ENCODE results near the gene GBP4.
A peak's percentile ranks its signal among the peaks of the same experiment; 100 is the strongest.

GBP4 gene

DNA sequence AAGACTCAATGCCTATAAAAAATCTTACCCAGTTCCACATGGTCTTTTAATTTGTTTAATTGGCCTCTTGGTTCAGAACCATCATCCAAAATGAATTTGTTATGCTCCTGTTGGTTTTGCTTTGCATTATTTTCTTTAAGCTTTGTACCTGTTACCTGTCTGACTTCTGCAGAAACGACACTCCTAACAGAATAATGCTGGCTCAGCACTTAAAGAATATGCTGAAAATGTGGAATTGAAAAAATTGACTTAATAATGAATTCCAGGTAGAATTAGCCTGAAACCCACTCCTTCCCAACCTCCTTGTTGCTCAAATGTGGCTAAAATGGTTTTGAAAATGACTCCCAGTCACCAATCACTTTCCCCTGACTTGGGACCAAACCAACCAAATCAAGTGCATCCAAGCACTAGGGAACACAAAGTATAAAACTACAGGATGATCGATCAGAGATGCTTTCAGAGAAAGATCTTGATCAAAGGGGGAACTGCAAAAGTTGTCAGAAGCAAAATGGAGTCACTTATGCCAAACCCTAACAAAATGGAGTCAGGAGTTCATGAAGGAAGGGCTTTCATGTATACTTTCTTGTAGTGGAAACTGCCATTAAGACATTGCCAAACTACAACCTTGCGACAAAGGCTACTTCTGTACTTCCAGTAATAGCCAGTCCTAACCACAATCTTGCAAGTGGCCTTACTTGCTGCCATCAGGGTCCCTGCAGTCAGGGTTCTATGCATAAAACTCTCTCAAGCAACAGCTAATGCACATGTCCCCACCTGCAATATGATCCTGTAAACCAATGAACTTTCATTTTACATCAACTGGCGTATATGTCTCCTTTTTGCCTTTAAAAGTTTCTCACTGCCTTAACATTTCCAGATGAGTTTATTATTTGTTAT, 28.3 kb downstream of the GBP4 start:
- TF ChIP-seq, protein P1, sequence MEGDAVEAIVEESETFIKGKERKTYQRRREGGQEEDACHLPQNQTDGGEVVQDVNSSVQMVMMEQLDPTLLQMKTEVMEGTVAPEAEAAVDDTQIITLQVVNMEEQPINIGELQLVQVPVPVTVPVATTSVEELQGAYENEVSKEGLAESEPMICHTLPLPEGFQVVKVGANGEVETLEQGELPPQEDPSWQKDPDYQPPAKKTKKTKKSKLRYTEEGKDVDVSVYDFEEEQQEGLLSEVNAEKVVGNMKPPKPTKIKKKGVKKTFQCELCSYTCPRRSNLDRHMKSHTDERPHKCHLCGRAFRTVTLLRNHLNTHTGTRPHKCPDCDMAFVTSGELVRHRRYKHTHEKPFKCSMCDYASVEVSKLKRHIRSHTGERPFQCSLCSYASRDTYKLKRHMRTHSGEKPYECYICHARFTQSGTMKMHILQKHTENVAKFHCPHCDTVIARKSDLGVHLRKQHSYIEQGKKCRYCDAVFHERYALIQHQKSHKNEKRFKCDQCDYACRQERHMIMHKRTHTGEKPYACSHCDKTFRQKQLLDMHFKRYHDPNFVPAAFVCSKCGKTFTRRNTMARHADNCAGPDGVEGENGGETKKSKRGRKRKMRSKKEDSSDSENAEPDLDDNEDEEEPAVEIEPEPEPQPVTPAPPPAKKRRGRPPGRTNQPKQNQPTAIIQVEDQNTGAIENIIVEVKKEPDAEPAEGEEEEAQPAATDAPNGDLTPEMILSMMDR (IDR thresholded peaks at IDR 0.05; ENCODE audit: low read depth, low read length): no peak
- no peak for DNase-seq (ENCODE audit: extremely low read depth, low read depth)

DNA sequence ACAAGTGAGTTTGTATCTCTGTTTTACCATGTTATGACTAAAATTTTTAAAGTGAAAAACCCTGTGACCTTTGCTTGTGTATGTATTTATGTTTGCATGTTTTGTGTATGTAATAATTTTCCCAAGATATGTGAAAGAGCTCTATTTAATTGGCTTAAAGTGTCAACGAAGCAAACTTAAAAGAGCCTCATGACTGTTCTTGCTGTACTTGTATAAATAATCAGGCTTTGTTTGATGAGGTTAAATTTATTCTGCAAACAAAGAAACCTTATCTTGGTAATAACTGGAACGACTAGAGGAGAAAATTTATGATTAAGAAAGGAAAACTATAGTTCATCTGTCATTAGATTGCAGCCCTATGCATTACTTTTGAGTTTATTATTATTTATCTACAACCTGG, 29.6 kb downstream of the GBP4 start:
- TF ChIP-seq, protein P1 (IDR thresholded peaks at IDR 0.05; ENCODE audit: low read depth, low read length): no peak
- no peak for DNase-seq (ENCODE audit: extremely low read depth, low read depth)

DNA sequence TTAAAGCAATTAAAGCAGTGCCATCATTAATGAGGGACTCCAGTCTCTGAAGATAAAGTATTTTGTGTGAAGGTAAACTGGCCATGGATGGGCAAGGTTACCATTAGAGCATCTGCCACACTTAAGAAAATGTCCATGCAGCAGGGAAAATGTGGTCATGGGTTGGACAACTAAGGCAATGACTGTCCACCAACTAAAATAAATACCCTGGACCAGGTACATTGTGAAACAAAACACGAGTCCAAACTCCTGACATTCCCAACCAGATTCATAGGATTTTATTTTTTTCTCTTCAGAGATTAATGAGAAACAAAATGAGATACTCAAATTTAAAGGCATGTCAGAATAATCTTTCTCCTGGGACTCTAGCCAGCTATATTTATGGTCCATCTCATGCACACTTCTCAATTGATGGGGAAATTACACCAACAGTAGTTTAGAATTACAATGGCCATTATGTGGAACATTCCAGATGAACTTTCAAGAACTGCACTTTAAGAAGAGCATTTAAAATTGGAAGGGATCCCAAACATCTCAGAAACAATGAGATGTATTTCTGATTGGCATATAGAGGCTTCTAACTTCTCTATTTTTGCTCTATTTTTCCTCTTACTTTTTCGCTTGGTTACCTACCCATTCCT, 31.0 kb downstream of the GBP4 start:
- DNase-seq (ENCODE audit: extremely low read depth, low read depth): peak; percentile 5

DNA sequence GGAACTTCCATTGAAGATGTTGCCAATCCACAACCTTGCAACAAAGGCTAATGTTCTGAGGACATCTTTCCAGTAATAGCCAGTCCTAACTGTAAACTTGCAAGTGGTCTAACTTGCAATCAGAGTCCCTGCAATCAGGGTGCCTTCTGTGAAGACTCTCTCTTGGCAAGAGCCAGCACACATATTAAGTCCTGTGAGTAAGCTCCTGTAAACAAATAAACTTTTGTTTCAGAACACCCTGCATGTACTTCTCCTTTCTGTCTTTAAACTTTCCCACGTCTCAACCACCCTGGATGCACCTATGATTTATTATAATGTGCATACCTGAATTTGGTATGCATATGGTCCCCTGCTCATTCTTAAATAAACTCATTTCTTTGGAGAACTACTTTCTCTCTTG, 32.0 kb downstream of the GBP4 start:
- no peak for DNase-seq (ENCODE audit: extremely low read depth, low read depth)
- TF ChIP-seq, protein P1 (IDR thresholded peaks at IDR 0.05; ENCODE audit: low read depth, low read length): no peak

More for the DNA sequence above, 31.0 kb downstream of the GBP4 start:
- TF ChIP-seq, protein P1 (IDR thresholded peaks at IDR 0.05; ENCODE audit: low read depth, low read length): no peak

DNA sequence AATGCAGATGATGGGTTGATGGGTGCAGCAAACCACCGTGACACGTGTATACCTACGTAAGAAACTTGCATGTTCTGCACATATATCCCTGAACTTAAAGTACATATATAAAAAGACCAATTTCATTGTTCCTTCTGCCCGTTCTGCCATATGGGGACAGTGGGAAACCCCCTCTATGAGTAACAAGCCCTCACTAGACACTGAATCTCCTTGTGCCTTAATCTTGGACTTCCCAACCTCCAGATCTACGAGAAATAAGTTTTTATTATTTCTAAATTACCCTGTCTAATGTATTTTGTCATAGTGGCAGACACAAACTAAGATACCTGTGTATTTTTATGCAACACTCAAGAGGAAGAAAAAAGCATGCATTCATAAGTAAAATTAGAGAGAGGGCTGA, 32.9 kb downstream of the GBP4 start:
- DNase-seq (ENCODE audit: extremely low read depth, low read depth): no peak
- TF ChIP-seq, protein P1 (IDR thresholded peaks at IDR 0.05; ENCODE audit: low read depth, low read length): no peak

DNA sequence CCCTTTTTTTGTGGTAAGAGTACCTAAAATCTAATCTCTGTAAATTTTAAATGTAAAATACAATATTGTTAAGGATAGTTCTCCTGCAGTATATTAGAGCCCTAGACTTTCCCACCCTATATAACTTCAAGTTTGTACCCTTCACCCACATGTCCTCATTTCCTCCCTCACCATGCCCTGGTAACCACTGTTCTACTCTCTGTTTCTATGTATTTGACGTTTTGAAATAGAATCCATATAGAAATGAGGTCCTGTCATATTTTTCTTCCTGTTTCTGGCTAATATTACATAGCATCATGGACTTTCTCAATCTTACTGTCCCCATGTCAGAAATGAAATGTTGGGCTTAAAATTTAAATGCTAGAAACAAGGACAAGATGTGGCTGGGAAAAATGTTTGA, 47.7 kb downstream of the GBP4 start:
- TF ChIP-seq, protein P1 (IDR thresholded peaks at IDR 0.05; ENCODE audit: low read depth, low read length): no peak
- DNase-seq (ENCODE audit: extremely low read depth, low read depth): no peak

DNA sequence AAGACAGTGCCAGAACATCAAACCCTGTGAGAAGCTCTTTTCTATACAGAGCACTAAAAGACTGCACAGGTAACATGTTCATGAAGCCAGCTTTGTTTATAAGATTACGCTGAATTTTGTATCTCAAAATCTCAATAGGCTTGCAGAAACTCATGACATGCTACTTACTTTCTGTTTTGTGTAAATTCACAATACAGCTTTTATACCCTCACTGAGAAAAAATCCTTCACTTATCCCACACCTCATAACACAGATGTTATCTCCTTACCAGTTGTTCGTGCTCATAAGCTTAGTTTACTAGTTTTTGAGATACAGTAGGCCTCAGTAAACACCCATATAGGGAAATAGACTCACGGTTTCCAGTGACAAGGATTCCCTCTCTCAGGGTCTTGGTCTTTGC, 48.8 kb downstream of the GBP4 start:
- DNase-seq (ENCODE audit: extremely low read depth, low read depth): no peak
- TF ChIP-seq, protein P1 (IDR thresholded peaks at IDR 0.05; ENCODE audit: low read depth, low read length): no peak
